Neural cell (in vitro differentiated cells): Measurements from ENCODE around the gene CHD6. TPM values are rescaled to one million over a fixed set of nuclear protein-coding genes. Genes with fewer than 3 reads are reported as not detected.

Source experiments
- H2AFZ ChIP-seq: fragments of 200-600, 300-800 bp; sonication (generic), shearing (Covaris generic); 2 replicates; pipeline ENCODE4 v1.6.0; 2014; ENCODE audit warnings: low read depth, mild to moderate bottlenecking, antibody characterized with exemption, low read length, moderate library complexity
- H3F3A ChIP-seq: fragments of 200-600 bp; shearing (Covaris generic); 2 replicates; pipeline ENCODE4 v1.6.1; 2016; ENCODE audit warnings: mild to moderate bottlenecking, moderate library complexity, mixed read lengths, antibody characterized with exemption, low read length; ENCODE audit not compliant: insufficient read depth, poor library complexity, severe bottlenecking
- H3K27ac ChIP-seq: fragments of 200-600, 300-800 bp; sonication (generic), shearing (Covaris generic); 2 replicates; pipeline ENCODE4 v1.5.1; 2014; ENCODE audit warnings: mild to moderate bottlenecking, low read length, moderate library complexity
- H3K27me3 ChIP-seq: fragments of 300-800, 200-600 bp; sonication (generic), shearing (Covaris generic); 2 replicates; pipeline ENCODE4 v1.6.0; 2014; ENCODE audit warnings: mild to moderate bottlenecking, low read depth, low read length, moderate library complexity; ENCODE audit not compliant: insufficient read depth
- H3K36me3 ChIP-seq: fragments of 300-800, 200-600 bp; sonication (generic), shearing (Covaris generic); 2 replicates; pipeline ENCODE4 v1.5.1; 2014; ENCODE audit warnings: mild to moderate bottlenecking, antibody characterized with exemption, low read length, moderate library complexity; ENCODE audit not compliant: insufficient read depth
- H3K4me2 ChIP-seq: fragments of 300-800, 200-600 bp; sonication (generic), shearing (Covaris generic); 2 replicates; pipeline ENCODE4 v1.6.0; 2014; ENCODE audit warnings: mild to moderate bottlenecking, low read length
- H3K4me3 ChIP-seq: fragments of 300-800, 200-600 bp; sonication (generic), shearing (Covaris generic); 2 replicates; pipeline ENCODE4 v1.5.1; 2014; ENCODE audit warnings: mild to moderate bottlenecking, low read length, moderate library complexity
- H3K79me2 ChIP-seq: fragments of 200-600 bp; shearing (Covaris generic); replicated peaks from 2 replicates; pipeline ENCODE4 v1.6.0; 2014; ENCODE audit warnings: mild to moderate bottlenecking, low read length, moderate library complexity; ENCODE audit not compliant: insufficient read depth
- H3K9ac ChIP-seq: fragments of 300-800, 200-600 bp; sonication (generic), shearing (Covaris generic); 2 replicates; pipeline ENCODE4 v1.6.1; 2016; ENCODE audit warnings: mild to moderate bottlenecking, low read length, mixed read lengths
- H3K9me2 ChIP-seq: fragments of 200-600 bp; shearing (Covaris generic); 2 replicates; pipeline ENCODE4 v1.6.1; 2016; ENCODE audit warnings: mild to moderate bottlenecking, low read length, mixed read lengths; ENCODE audit not compliant: insufficient read depth
- H3K9me3 ChIP-seq: fragments of 200-600, 300-800 bp; sonication (generic), shearing (Covaris generic); 2 replicates; pipeline ENCODE4 v1.6.1; 2016; ENCODE audit warnings: mild to moderate bottlenecking, mixed run types, low read length, moderate library complexity, mixed read lengths
- H4K20me1 ChIP-seq: fragments of 200-600 bp; shearing (Covaris generic); 2 replicates; pipeline ENCODE4 v1.6.1; 2016; ENCODE audit warnings: mild to moderate bottlenecking, mixed run types; ENCODE audit not compliant: insufficient read depth
- CTCF ChIP-seq: fragments of 450-650 bp; IDR thresholded peaks from 2 replicates; pipeline ENCODE4 v1.5.1; 2014; ENCODE audit warnings: antibody characterized with exemption, mild to moderate bottlenecking, moderate library complexity; ENCODE audit not compliant: poor library complexity, severe bottlenecking
- EP300 ChIP-seq: fragments of 450-650 bp; conservative IDR thresholded peaks from 2 replicates; pipeline ENCODE4 v1.6.1; 2014; ENCODE audit warnings: antibody characterized with exemption, mild to moderate bottlenecking, moderate library complexity; ENCODE audit not compliant: poor library complexity, severe bottlenecking
- EZH2 ChIP-seq: fragments of 200-600, 300-800 bp; shearing (Covaris generic), sonication (generic); IDR thresholded peaks from 2 replicates; pipeline ENCODE4 v1.6.1; 2014; ENCODE audit warnings: antibody characterized with exemption, low read length, borderline replicate concordance, mild to moderate bottlenecking; ENCODE audit not compliant: insufficient read depth, poor library complexity, severe bottlenecking
- MXI1 ChIP-seq: fragments of 450-650 bp; conservative IDR thresholded peaks from 2 replicates; pipeline ENCODE4 v1.6.1; 2014; ENCODE audit warnings: antibody characterized with exemption, mild to moderate bottlenecking; ENCODE audit not compliant: poor library complexity, severe bottlenecking
- POLR2AphosphoS5 ChIP-seq: IDR thresholded peaks from 2 replicates; pipeline ENCODE4 v1.6.1; 2012
- RAD21 ChIP-seq: fragments of 450-650 bp; conservative IDR thresholded peaks from 2 replicates; pipeline ENCODE4 v1.6.1; 2014; ENCODE audit warnings: antibody characterized with exemption, mild to moderate bottlenecking, moderate library complexity
- REST ChIP-seq: IDR thresholded peaks from 2 replicates; pipeline ENCODE4 v1.6.1; 2012; ENCODE audit warnings: borderline replicate concordance
- SMC3 ChIP-seq: fragments of 450-650 bp; conservative IDR thresholded peaks from 2 replicates; pipeline ENCODE4 v1.6.1; 2014; ENCODE audit warnings: antibody characterized with exemption, mild to moderate bottlenecking, moderate library complexity; ENCODE audit not compliant: poor library complexity
- TAF1 ChIP-seq: IDR thresholded peaks from 2 replicates; pipeline ENCODE4 v1.6.1; 2012; ENCODE audit warnings: low read depth
- polyA plus RNA-seq: library from polyadenylated mRNA; depleted of rRNA; stranded (reverse); fragments of >200 nt; gene quantifications from 2 replicates; pipeline ENCODE4 v1.2.3, GENCODE V29; 2014

CHD6 gene
- polyA plus RNA-seq, 1 donor from 2014 or later = 22.9 TPM

- no peak overlapping the region for H3K4me3 ChIP-seq
- H3K9me2 ChIP-seq = no peaks in the 10 kb centered on the region
- H3K27ac ChIP-seq = no peak overlapping the region
- no peaks in the 10 kb centered on the region for H3F3A ChIP-seq
- H3K4me2 ChIP-seq = no peak overlapping the region
- no peaks in the 10 kb centered on the region for H3K27me3 ChIP-seq
- peaks cover 9% of the 10 kb centered on the region for H3K36me3 ChIP-seq
- no peaks in the 10 kb centered on the region for H4K20me1 ChIP-seq
- peaks cover 5% of the 10 kb centered on the region for H3K79me2 ChIP-seq
- no peak overlapping the region for H3K9ac ChIP-seq
- TF ChIP-seq REST (no peak), RAD21 (no peak), EP300 (no peak), SMC3 (no peak), MXI1 (no peak), EZH2 (no peak), TAF1 (no peak), POLR2AphosphoS5 (no peak), CTCF (no peak)
- H2AFZ ChIP-seq = no peak overlapping the region
- no peaks in the 10 kb centered on the region for H3K9me3 ChIP-seq
Measured at GRCh38 chr20:41509316-41510200, 108.6 kb downstream of the CHD6 start.

- H3K4me2 ChIP-seq = no peak overlapping the region
- H3K9me2 ChIP-seq = no peaks in the 10 kb centered on the region
- no peaks in the 10 kb centered on the region for H3K9me3 ChIP-seq
- TF ChIP-seq POLR2AphosphoS5 (no peak), RAD21 (no peak), CTCF (no peak), SMC3 (no peak), EP300 (no peak), TAF1 (no peak), MXI1 (no peak)
- H3K4me3 ChIP-seq = no peak overlapping the region
- H3K36me3 ChIP-seq = peaks cover 6% of the 10 kb centered on the region
- H2AFZ ChIP-seq = no peak overlapping the region
- no peak overlapping the region for H3K9ac ChIP-seq
- peaks cover 5% of the 10 kb centered on the region for H3K79me2 ChIP-seq
- no peak overlapping the region for H3K27ac ChIP-seq
- H4K20me1 ChIP-seq = no peaks in the 10 kb centered on the region
- no peaks in the 10 kb centered on the region for H3F3A ChIP-seq
- H3K27me3 ChIP-seq = no peaks in the 10 kb centered on the region
Measured at GRCh38 chr20:41508335-41508734, 109.8 kb downstream of the CHD6 start.
